GM18909 (cell line): Measurements from ENCODE around the gene EFEMP2.
A peak's percentile ranks its signal among the peaks of the same experiment; 100 is the strongest.

ENCODE experiments used
- ATAC-seq: cut with Tn5 transposase; IDR thresholded peaks from one replicate; pipeline ENCODE4 v1.9.1; 2021; ENCODE audit warnings: mild to moderate bottlenecking; ENCODE audit not compliant: unreplicated experiment, poor library complexity

Gene EFEMP2

DNA sequence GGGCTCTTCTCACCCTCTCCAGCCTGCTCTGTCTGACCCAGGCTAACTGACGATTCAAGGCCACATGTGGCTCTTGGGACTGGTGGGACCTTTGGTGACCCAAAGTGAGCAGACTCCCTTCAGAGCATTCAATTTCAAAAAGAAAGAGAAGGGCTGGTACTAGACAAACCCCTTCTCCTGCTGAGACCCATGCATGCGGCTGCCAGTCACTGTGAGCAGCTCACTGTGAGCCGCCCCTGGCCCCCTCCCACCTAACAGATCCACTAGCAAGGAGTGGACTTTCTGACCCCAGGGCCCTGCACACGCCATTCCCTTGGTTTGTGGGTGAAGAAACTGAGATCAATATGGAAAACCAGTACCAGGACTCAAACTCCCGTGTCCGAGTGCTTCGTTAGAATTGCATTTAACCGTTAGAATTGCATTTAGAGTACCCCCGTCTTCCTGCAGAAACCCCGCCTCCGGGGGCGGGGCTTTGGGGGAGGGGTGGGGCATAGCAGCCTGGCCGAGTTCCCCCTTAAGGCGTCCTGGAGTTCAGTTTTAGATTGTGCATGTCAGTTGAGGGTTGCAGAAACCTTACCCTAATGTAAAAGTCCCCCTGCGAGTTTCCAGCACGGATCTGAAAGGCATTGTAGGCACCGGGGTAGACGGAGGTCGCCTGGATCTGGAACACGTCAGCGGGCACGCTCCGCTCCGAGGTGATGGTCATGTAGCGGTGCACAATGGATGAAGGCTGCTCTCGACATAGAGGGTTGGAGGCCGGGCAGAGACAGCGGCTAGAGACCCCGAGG, 5.1 kb downstream of the EFEMP2 start:
- no peak for ATAC-seq

DNA sequence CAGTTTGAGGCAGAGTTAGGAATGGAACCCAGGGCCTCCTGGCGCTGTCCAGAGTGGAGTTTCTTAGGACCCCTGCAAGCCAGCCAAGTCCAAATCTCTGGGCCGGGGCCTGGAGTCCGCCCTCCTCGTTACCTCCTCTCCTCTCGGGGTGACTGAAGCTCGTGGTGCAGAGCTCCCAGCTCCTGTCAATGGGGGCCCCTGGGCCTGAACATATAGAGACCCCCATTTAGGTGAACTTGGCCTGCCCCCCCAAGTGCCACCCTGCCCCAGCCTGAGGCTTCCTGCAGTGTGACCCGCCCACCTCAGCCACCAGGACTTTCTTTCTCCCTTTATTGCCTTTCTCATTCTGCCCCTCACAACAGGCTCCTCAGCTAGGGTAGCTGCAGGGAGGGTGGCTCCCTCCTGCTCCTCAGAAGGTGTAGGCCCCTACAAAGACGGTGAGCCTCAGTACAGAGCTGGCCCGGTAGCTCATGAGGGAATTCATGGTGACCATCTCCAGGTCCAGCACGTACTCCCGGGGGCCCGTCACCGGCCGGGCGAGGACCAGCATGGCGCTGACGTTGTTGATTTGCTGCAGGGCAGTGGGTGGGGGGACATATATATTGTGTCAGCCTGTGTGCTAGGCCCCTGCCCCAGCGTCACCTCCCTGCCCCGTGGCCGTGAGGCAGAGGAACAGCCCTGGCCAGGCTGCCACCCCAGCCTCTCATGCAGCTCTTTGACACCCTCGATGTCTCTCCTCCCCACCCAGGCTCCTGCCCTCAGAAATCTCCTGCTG, 5.9 kb downstream of the EFEMP2 start:
- ATAC-seq = no peak

- no peak for ATAC-seq
These were observed 6.9 kb downstream of the EFEMP2 start for GRCh38 chr11:65865550-65866172.

DNA sequence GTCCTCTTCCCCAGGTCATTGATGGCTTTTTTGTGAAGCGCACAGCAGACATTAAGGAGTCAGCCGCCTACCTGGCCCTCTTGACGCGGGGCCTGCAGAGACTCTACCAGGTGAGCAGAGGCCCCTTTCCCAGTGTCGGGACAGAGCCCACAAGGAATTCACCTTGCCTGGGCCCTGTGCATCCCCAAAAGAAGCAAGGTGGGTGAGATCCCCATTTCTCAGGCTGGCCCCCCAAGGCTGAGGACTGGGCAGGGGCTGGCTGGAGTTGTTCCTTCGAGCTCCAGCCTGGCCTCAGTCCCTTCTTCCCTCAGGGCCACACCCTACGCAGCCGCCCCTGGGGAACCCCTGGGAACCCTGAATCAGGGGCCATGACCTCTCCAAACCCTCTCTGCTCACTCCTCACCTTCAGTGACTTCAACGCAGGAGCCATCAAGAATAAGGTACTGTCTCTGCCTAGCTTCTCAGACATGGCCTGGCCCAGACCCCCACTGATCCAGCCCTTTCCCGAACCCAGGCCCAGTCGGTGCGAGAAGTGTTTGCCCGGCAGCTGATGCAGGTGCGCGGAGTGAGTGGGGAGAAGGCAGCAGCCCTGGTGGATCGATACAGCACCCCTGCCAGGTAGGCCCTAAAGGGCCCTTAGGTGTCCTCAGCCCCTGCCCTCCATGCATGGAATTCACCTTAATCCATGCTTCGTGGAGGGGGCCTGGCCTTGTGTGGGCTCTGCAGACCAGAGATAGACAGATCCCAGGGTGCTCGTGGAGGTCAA, 7.7 kb downstream of the EFEMP2 start:
- ATAC-seq = no peak

DNA sequence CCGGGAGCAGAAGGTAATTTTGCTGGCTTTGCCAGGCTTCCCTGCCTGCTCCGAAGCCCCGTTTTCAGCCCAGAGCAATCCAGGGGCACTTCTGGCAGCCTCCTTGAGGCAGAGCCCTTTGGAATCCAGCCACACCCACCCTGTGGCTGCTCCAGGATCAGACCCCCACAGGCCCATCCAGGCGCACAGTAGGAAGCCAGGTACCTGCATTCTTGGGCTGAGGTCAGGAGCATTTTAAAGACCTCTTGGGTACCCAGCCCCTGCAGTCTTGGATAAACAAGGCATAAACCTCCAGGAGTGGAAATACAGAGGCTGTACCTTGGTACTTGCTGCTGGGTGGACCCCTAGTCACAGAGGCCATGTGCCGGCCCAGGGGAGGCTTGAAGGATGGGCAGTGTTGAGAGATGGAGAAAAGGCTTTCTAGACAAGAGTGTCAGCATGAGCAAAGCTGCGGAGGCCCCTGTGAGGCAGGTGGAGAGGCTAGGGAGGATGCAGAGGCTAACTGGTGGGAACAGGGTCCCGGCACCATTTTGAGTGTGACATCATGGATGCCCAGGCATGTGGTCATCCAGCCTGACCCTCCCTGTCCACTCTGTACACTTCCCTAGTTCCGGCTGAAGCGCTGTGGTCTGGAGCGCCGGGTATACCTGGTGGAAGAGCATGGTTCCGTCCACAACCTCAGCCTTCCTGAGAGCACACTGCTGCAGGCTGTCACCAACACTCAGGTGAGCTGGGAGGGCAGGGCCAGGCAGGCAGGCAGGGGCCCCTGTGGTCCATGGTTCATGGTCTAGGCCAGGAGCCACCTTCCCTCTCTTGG, 8.5 kb downstream of the EFEMP2 start:
- no peak for ATAC-seq

- no peak for ATAC-seq
These were observed 9.4 kb downstream of the EFEMP2 start for GRCh38 chr11:65862941-65863888.

DNA sequence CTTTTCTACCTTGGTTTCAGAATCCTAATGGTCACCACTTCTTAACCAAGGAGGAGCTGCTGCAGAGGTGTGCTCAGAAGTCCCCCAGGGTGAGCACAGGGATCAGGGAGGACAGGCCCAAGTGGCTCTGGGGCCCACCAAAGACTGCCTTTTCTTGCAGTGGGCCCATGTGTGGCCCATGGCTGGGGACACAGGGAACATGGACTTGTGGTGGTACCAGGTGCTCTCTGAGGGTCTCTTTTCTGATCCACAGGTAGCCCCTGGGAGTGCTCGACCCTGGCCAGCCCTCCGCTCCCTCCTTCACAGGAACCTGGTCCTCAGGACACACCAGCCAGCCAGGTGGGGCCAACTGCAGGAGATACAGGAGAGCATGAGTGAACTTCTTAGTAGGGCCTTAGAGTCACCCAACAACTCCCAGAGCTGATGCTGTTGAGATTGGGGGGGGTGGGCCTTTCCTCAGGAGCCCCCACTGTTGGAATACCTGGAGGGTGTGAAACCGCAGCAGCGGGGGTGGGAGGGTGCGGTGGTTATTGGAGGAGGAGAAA, 10.3 kb downstream of the EFEMP2 start:
- ATAC-seq = no peak

- ATAC-seq = no peak
These were observed 10.9 kb downstream of the EFEMP2 start for GRCh38 chr11:65861533-65862183.

- no peak for ATAC-seq
These were observed 11.5 kb downstream of the EFEMP2 start for GRCh38 chr11:65861165-65861505.

- peak; percentile 32 for ATAC-seq
These were observed 12.1 kb downstream of the EFEMP2 start, which contains the start of gene MUS81 for GRCh38 chr11:65860278-65861164. MUS81 (plus strand) TSS chr11:65860433; CDS start chr11:65860754, 321 bp downstream.

DNA sequence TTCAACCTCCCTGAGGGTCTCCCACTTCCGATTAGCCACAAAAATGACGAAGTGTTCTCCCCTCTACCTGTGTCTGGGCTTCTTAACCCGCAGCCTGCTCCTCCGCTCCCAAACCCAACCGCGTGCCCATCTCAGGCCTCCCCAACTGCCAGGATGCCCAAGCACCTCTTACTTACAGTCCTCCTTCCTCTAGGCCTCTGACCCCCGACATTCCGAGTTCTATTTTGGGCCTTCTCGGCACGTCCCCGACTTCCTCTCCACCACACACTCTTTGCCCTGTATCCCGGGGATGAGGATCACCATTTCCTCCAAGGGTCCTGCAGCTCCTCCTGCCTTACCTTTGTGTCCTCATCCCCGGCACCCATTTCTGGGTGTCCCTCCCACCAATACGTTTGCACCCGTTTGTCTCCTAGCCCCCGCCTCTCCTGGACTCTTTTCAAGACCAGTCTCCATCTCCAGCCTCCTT, 12.8 kb downstream of the EFEMP2 start:
- no peak for ATAC-seq

- peak; percentile 55 for ATAC-seq
These were observed 13.3 kb downstream of the EFEMP2 start for GRCh38 chr11:65859095-65859811.

DNA sequence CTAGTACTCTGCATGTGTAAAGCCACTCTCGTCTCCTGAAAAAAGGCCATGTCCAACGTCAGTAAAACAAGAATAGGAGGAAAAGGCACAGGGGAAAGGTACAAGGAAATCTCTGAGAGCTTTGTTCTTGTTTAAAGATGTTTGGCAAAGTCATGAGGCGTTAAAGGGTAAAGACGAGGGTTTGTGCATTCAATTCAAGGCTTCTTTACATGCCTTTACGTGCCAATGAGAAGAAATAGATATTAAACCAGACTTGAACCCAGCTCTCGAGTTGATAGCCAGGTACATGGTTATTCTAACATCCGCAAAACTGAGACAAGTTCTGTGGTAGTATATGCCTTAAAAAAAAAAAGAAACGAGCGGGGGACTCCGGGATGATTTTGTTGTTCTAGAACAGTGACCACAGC, 13.9 kb downstream of the EFEMP2 start:
- ATAC-seq = no peak

DNA sequence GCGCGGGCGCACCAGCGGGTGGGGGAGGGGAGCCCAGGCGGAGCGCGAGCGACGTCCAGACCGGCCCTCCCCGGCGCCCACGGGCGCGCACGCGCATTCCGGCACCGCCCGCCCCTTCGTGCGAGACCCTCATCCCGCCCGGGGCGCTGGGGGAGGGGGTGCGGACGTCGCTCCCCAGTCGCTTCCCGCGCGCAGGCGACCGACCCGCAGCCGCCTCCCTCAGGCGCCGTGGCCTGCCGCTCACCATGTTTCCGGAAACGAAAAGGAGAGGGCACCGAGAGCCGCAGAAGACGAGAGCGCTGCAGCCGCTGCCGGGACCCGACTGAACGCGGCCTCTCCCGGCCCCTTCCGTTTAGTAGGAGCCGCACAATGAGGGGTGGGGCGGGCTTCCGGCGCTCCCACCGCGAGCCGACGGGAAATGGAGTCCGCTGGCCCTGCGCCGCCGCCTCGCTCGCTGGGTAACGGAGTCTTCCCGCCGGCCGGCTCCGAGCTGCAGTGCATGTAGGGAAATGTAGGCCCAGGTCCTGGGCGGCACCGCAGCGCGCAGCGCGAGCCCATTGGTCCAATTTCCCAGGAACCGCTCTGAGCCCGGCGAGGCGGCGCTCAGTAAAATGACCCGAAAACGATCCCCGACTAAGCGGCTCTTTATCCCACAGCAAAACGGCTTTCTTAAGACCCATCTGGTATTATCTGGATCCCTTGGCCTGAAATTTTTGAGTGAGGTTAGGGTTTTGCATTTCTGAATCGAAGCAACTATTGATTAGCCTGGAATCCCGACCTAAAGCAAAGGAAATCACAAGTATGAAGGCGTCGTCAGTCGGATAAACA, 14.5 kb downstream of the EFEMP2 start, which contains the start of gene CFL1:
TSS of gene CFL1 (minus strand) at position 328 of the 828 bp plus-strand sequence. CDS start at position 247, 81 bp downstream.
- peak; percentile 50 for ATAC-seq

- ATAC-seq = peak; percentile 3
These were observed 15.1 kb downstream of the EFEMP2 start for GRCh38 chr11:65857500-65857852.
